Glomerular visceral epithelial cell (primary cell): Measurements from ENCODE around the gene ZNF280C.
"Not testable (repeated sequence)": the region's sequence is repeated elsewhere in the genome, so short reads cannot be mapped to it uniquely, and the experiment has no call there.

Source experiments
- DNase-seq: peaks from one replicate; pipeline ENCODE4 v3.0.0-alpha.2; 2016; ENCODE audit errors: extremely low spot score

ZNF280C gene

GRCh38 chrX:130268449-130269170, at the start of gene ZNF280C:
ZNF280C (minus strand) TSS chrX:130268899; CDS start chrX:130260449, 8,450 bp downstream.
- peak; percentile 92 for DNase-seq

- DNase-seq = no peak
Measured at GRCh38 chrX:130304587-130305368, 36.1 kb upstream of the ZNF280C start.

GRCh38 chrX:130301977-130302376, 33.3 kb upstream of the ZNF280C start:
- no peak for DNase-seq

GRCh38 chrX:130301405-130301804, 32.7 kb upstream of the ZNF280C start:
- DNase-seq = no peak

GRCh38 chrX:130300010-130300282, 31.2 kb upstream of the ZNF280C start:
- no peak for DNase-seq

GRCh38 chrX:130299279-130300009, 30.7 kb upstream of the ZNF280C start:
- no peak for DNase-seq

- no peak for DNase-seq
Measured at GRCh38 chrX:130296743-130297142, 28.0 kb upstream of the ZNF280C start.

- no peak for DNase-seq
Measured at GRCh38 chrX:130296297-130296678, 27.6 kb upstream of the ZNF280C start.

GRCh38 chrX:130295519-130296296, 27.0 kb upstream of the ZNF280C start:
- no peak for DNase-seq

- DNase-seq = no peak
Measured at GRCh38 chrX:130287071-130287770, 18.5 kb upstream of the ZNF280C start.

- DNase-seq = no peak
Measured at GRCh38 chrX:130285710-130286109, 17.0 kb upstream of the ZNF280C start.

GRCh38 chrX:130285069-130285620, 16.4 kb upstream of the ZNF280C start:
- DNase-seq = no peak

GRCh38 chrX:130282151-130282550, 13.5 kb upstream of the ZNF280C start:
- no peak for DNase-seq

- DNase-seq = no peak
Measured at GRCh38 chrX:130280901-130281300, 12.2 kb upstream of the ZNF280C start.

- DNase-seq = not testable (repeated sequence)
Measured at GRCh38 chrX:130272253-130272652, 3.6 kb upstream of the ZNF280C start.

GRCh38 chrX:130269391-130269790, 692 bp upstream of the ZNF280C start:
- DNase-seq = not testable (repeated sequence)

- no peak for DNase-seq
Measured at GRCh38 chrX:130267956-130268448, 697 bp downstream of the ZNF280C start.

GRCh38 chrX:130264573-130264972, 4.1 kb downstream of the ZNF280C start:
- peak; percentile 1 for DNase-seq

GRCh38 chrX:130263016-130263415, 5.7 kb downstream of the ZNF280C start:
- DNase-seq = no peak

GRCh38 chrX:130262231-130262630, 6.5 kb downstream of the ZNF280C start:
- no peak for DNase-seq
